ENCODE data around the gene FAM131C.

The FAM131C gene

DNA sequence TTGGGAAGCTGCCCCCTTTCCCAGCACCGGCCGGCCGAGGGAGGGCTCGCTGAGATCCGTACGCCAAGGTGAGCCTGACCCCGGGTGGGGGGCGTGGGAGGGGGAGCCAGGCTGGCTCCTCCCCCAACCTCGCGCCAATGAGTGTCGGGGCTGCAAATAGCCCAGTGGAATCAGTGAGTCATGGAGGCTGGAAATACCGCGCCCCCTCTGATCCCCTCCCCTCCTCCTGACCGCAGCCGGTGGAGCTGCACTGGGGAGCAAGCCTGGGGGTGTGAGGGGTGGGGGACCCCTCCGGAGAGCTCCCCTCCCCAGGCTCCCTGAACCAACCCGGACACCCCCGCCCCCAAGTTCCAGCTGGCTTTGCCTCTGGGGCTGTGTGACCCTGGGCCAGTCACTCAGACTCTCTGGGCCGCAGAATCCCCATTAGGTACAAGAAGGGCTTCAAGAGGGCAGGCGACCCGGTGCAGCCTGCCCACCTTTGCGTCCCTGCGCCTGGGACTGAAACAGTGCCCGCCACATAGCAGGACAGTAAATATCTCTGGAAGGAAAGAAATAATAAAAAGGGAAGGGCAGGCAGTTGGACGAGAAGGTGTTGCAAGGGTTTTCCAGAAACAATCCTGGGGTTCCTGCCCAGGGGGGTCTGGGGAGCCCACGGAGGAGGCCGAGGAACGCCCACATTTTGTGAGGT, 60.1 kb downstream of the FAM131C start:
- DNase-seq: no peak

DNA sequence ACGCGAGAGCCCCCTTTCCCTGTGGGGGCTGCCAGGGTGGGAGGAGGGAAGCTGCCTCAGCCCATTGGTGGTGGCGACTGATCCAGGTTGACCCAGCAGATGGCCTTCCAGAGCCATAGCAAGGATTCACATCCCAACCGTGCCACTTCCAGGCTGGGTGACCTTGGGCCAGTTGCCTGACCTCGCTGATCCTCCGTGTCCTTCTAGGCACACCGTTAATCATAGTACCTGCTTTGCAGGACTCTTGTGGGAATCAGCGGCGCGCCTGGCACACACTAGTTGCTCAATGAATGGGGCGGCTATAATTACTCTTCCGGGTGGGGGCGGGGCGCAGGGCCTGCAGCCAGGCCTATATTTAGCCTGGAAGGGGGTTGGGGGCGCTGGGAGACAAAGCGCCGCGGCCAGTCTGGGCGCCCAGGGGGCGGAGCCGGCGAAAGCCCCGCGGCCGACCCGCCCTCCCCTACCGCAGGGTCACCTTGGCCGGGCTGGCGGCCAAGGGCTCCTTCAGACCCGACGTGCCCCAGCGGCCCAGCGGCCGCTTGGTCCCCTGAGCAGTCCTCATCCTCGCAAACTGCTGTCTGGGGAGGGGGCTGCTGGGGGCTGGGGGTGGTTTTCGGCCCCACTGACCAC, 60.7 kb downstream of the FAM131C start:
- DNase-seq: no peak

GRCh38 chr1:16011936-16012589, 61.4 kb downstream of the FAM131C start:
- DNase-seq: no peak

DNA sequence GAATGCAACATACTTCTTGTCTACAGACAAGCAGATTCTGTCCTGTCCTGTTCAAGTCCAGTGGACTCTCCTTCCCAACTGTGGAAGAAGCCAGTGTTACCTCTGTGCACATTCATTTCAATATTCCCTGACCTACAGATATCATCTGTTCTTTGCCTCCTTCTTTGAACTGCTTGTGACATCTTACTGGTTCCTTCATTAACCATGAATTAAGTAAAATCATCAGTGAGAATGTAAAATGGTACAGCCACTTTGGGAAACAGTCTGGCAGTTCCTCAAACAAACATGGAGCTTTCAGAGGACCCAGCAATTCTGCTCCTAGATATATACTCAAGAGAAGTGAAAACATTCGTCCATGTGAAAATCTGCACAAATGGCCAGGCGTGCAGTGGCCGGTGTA, 62.6 kb downstream of the FAM131C start:
- no peak for DNase-seq

DNA sequence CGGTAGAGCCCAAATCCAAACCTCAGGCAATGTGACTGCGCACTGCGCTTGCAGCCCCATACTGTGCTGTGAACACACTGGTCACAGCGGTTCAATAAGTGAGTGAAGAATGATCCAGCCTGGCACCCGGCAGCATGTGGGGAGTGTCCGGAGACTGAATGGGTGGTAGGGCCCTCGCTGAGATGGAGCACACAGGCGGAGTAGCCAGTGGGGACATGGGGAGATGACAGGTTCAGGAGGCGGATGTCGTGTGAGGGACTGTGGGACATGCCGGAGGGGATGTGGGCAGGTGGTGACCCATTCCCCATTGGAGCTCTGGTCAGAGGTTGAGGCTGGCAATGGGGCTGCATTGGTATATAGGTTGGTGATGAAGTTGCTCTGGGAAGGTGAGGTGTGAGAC, 63.8 kb downstream of the FAM131C start:
- no peak for DNase-seq

DNA sequence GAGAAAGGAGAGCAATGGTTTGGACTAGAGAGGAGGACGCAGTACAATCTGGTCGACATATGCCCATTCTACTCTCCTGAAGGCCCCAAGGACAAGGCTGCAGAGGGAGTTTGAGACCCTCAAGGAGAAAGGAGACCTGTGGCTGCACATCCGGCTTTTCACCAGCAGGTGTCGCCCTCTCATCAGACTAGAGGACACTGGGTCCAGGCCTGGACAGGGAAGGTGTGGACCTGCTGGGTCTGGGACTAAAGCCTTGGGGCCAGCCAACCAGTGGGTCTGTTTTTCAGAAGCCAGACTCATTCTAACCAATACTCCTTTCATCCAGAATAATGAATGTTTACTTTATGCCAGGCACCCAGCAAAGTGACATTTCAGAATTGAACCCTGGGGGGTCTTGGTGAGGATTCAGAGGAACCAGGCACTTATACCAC, 64.4 kb downstream of the FAM131C start:
- DNase-seq: peak; percentile 33

Measured in KG1 (cell line).